GM06990 (cell line): ENCODE results near the gene CEP89.
"Not testable (repeated sequence)": the region's sequence is repeated elsewhere in the genome, so short reads cannot be mapped to it uniquely, and the experiment has no call there.

Source experiments
- DNase-seq: peaks from one replicate; pipeline ENCODE4 v3.0.0-alpha.2; 2011; ENCODE audit not compliant: insufficient read length; ENCODE audit errors: extremely low read depth
- H3K27me3 ChIP-seq: replicated peaks from 2 replicates; pipeline ENCODE4 v1.6.0; 2011; ENCODE audit warnings: low read length; ENCODE audit not compliant: control insufficient read depth, insufficient read depth
- H3K36me3 ChIP-seq: 2 replicates; pipeline ENCODE4 v1.5.1; 2011; ENCODE audit warnings: low read length; ENCODE audit not compliant: control insufficient read depth, insufficient read depth
- H3K4me3 ChIP-seq: replicated peaks from 2 replicates; pipeline ENCODE4 v1.5.1; 2011; ENCODE audit warnings: low read depth, mild to moderate bottlenecking, control low read depth, low read length
- CTCF ChIP-seq: IDR thresholded peaks from 2 replicates; pipeline ENCODE4 v1.5.1; 2011; ENCODE audit warnings: low read length, control low read depth, mild to moderate bottlenecking, inconsistent platforms; ENCODE audit not compliant: insufficient read depth, poor library complexity, severe bottlenecking

The CEP89 gene

GRCh38 chr19:33000510-33000909, 28.8 kb upstream of the CEP89 start:
- Histone ChIP-seq H3K36me3 (no peaks in the 10 kb centered on the region), H3K4me3 (no peak overlapping the region), H3K27me3 (no peaks in the 10 kb centered on the region)
- no peak for DNase-seq
- TF ChIP-seq CTCF, result no peak

GRCh38 chr19:32998722-32999121, 27.0 kb upstream of the CEP89 start:
- Histone ChIP-seq H3K4me3 (no peak overlapping the region), H3K36me3 (no peaks in the 10 kb centered on the region), H3K27me3 (no peaks in the 10 kb centered on the region)
- no peak for TF ChIP-seq CTCF
- no peak for DNase-seq

GRCh38 chr19:32997716-32998355, 26.1 kb upstream of the CEP89 start:
- Histone ChIP-seq H3K36me3 (no peaks in the 10 kb centered on the region), H3K4me3 (no peak overlapping the region), H3K27me3 (no peaks in the 10 kb centered on the region)
- TF ChIP-seq CTCF, result no peak
- DNase-seq, result no peak

GRCh38 chr19:32997061-32997464, 25.3 kb upstream of the CEP89 start:
- not testable (repeated sequence) for DNase-seq, H3K4me3 ChIP-seq, H3K36me3 ChIP-seq, H3K27me3 ChIP-seq

- H3K4me3 ChIP-seq, DNase-seq, H3K27me3 ChIP-seq, H3K36me3 ChIP-seq: not testable (repeated sequence)
These were observed 24.2 kb upstream of the CEP89 start for GRCh38 chr19:32995966-32996365.

- TF ChIP-seq CTCF, result no peak
- Histone ChIP-seq H3K4me3 (no peak overlapping the region), H3K36me3 (no peaks in the 10 kb centered on the region), H3K27me3 (no peaks in the 10 kb centered on the region)
- DNase-seq, result no peak
These were observed 17.0 kb upstream of the CEP89 start for GRCh38 chr19:32988724-32989123.

- not testable (repeated sequence) for H3K36me3 ChIP-seq, DNase-seq
These were observed 16.5 kb upstream of the CEP89 start for GRCh38 chr19:32988254-32988653.

GRCh38 chr19:32982488-32982887, 10.7 kb upstream of the CEP89 start:
- DNase-seq, H3K27me3 ChIP-seq, H3K4me3 ChIP-seq, H3K36me3 ChIP-seq: not testable (repeated sequence)

More at GRCh38 chr19:32988254-32988653, 16.5 kb upstream of the CEP89 start:
- H3K4me3 ChIP-seq, H3K27me3 ChIP-seq: not testable (repeated sequence)

GRCh38 chr19:32979807-32980206, 8.0 kb upstream of the CEP89 start:
- not testable (repeated sequence) for H3K36me3 ChIP-seq, DNase-seq, H3K4me3 ChIP-seq, H3K27me3 ChIP-seq

- H3K4me3 ChIP-seq, H3K27me3 ChIP-seq, DNase-seq, H3K36me3 ChIP-seq: not testable (repeated sequence)
These were observed 6.1 kb upstream of the CEP89 start for GRCh38 chr19:32977813-32978212.
